ENCODE data around the gene KLHL1. TPM values are rescaled to one million over a fixed set of nuclear protein-coding genes. Genes with fewer than 3 reads are reported as not detected.

KLHL1 gene
- total RNA-seq, 1 experiment from 2014 or later: not detected

GRCh38 chr13:69882451-69882850 is 225.8 kb downstream of the KLHL1 start:
- Histone ChIP-seq H3K27ac (ENCODE audit: low read length) (no peak overlapping the region), H3K27me3 (ENCODE audit: control insufficient read depth, insufficient read depth, low read length) (no peaks in the 10 kb centered on the region), H3K36me3 (ENCODE audit: control insufficient read depth, insufficient read depth, low read length) (no peaks in the 10 kb centered on the region), H3K9me3 (ENCODE audit: control insufficient read depth, insufficient read depth, low read depth, low read length) (no peaks in the 10 kb centered on the region), H3K4me1 (ENCODE audit: control insufficient read depth, insufficient read depth, low read length) (no peaks in the 10 kb centered on the region), H3K4me3 (ENCODE audit: low read depth in 2 of 2, low read length in 2 of 2) (no peak overlapping the region)
- no peak for ATAC-seq
- ChIA-PET POLR2A (no interaction called here), CTCF (no interaction called here)
- BruUV-seq (replicated peaks): no TSS peak
- in situ Hi-C loops (cut with HindIII; ENCODE audit: low pct_unique_long_range_greater_than_20kb, low sequenced_read_pairs): no loop called here
- no peak for TF ChIP-seq POLR2AphosphoS5 (IDR thresholded peaks at IDR 0.05; ENCODE audit: low read depth, low read length)
- no peak for TF ChIP-seq CTCF (IDR thresholded peaks at IDR 0.05)
- TF ChIP-seq SIN3A (IDR thresholded peaks at IDR 0.05; ENCODE audit: borderline replicate concordance, insufficient read depth, low read depth, low read length): no peak
- no peak for DNase-seq (ENCODE audit: low read depth, low spot score)
- intact Hi-C loops (cut with micrococcal nuclease; ENCODE audit: unreplicated experiment): no loop called here

- Histone ChIP-seq H3K36me3 (ENCODE audit: control insufficient read depth, insufficient read depth, low read length) (no peaks in the 10 kb centered on the region), H3K27ac (ENCODE audit: low read length) (no peak overlapping the region), H3K27me3 (ENCODE audit: control insufficient read depth, insufficient read depth, low read length) (no peaks in the 10 kb centered on the region), H3K4me1 (ENCODE audit: control insufficient read depth, insufficient read depth, low read length) (no peaks in the 10 kb centered on the region), H3K9me3 (ENCODE audit: control insufficient read depth, insufficient read depth, low read depth, low read length) (no peaks in the 10 kb centered on the region), H3K4me3 (ENCODE audit: low read depth in 2 of 2, low read length in 2 of 2) (no peak overlapping the region)
- no peak for ATAC-seq
- DNase-seq (ENCODE audit: low read depth, low spot score): no peak
- in situ Hi-C loops (cut with HindIII; ENCODE audit: low pct_unique_long_range_greater_than_20kb, low sequenced_read_pairs): no loop called here
- POLR2A ChIA-PET: interaction anchor here (0.6 kb wide), 1 partner anchor 469 kb away, joined by 3 read pairs; no protein-coding TSS in a partner anchor
- no TSS peak for BruUV-seq (replicated peaks)
- intact Hi-C loops (cut with micrococcal nuclease; ENCODE audit: unreplicated experiment): no loop called here
- no peak for TF ChIP-seq POLR2AphosphoS5 (IDR thresholded peaks at IDR 0.05; ENCODE audit: low read depth, low read length)
- no peak for TF ChIP-seq REST (IDR thresholded peaks at IDR 0.05; ENCODE audit: insufficient read depth in 1 of 2, low read depth in 2 of 2, low read length in 1 of 2)
- no peak for TF ChIP-seq TCF7L2 (IDR thresholded peaks at IDR 0.05; ENCODE audit: low read depth, low read length)
- no peak for TF ChIP-seq CTCF (IDR thresholded peaks at IDR 0.05)
- TF ChIP-seq SIN3A (IDR thresholded peaks at IDR 0.05; ENCODE audit: borderline replicate concordance, insufficient read depth, low read depth, low read length): no peak
- CTCF ChIA-PET: no interaction called here
Observed at GRCh38 chr13:69879936-69880335, 228.3 kb downstream of the KLHL1 start.

Data from Panc1 (cell line).